HG03354 (cell line): ENCODE results near the gene TBC1D24.
"Not testable (repeated sequence)": the region's sequence is repeated elsewhere in the genome, so short reads cannot be mapped to it uniquely, and the experiment has no call there.

Experiments
- ATAC-seq: cut with Tn5 transposase; IDR thresholded peaks from one replicate; pipeline ENCODE4 v1.9.1; 2021; ENCODE audit warnings: mild to moderate bottlenecking; ENCODE audit not compliant: unreplicated experiment, poor library complexity, severe bottlenecking

The TBC1D24 gene

DNA sequence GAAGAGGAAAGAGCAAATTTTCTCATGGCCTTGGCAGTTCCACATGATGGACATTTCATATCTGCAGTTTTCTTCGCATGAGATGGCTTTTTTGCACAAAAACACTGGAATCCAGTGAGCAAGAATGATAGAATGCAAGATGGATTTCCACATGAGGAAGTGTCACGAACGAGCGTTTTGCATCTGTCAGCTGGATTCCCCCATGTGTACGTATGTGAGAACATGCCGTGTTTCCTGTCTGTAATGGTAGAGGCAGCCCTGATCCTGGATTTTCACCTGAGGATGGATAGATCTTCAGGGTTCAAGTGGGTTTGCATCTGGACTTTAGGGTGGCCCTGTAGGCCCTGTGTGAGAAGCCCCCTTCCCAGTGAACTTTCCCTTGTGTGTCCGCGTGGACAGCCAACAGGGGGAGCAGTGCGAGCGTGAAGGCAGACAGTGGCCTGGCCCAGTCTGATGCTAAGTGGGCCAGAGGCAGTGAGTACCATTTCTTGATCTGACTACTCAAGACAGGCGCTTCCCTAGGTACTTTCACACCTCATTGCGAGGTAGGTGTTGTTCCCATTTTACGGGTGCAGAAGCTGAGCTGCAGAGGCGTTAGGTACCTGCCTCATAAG is 65.0 kb downstream of the TBC1D24 start:
- not testable (repeated sequence) for ATAC-seq

DNA sequence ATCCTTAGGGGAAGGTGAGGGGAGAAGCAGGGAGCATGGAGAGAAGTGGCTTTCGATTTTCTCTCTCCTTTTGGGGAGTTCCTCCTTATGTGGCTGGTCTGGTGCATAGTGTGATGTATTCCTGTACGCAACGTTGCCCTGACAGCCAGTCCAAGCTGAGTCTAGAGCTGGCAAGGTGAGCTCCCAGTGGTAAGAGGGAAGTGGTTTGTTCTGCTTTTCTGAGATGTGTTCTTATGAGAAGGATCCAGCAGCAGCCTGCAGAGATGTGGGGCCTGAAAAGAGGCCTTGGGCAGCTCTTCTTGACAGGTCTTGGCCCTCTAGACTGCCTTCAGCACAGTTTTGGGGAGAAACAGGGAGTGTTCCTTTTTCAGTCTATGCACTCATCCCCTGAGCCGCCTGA is 66.0 kb downstream of the TBC1D24 start:
- not testable (repeated sequence) for ATAC-seq

DNA sequence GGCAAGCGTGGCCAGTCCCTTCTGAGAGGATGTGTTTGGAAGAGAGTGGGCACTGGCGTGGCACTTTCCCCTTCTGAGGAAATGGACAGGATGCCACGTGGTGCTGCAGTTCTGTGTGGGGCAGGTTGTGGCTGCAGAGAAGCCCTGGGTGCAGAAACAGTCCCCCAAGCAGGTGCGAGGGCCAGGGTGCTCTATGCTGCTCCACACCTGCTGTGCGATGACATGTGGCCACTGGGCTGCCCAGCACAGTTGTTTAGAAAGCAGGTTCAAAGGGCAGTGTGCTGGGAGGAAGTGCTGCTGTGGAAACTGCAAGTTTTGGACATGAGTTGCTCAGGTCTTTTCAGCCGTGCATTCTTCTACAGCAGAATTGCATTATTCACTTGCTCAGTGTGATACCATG is 66.5 kb downstream of the TBC1D24 start:
- ATAC-seq: not testable (repeated sequence)

DNA sequence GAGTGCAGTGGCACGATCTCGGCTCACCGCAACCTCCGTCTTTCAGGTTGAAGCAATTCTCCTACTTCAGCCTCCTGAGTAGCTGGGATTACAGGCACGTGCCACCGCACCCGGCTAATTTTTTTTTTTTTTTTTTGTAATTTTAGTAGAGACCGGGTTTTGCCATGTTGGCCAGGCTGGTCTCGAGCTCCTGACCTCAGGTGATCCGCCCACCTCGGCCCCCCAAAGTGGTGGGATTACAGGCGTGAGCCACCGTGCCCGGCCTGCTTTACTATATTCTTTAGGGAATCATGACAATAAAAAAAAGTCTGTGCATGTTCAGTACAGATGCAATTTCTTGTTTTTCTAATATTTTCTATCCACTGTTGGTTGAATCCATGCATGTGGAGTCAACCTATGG is 68.8 kb downstream of the TBC1D24 start:
- not testable (repeated sequence) for ATAC-seq

DNA sequence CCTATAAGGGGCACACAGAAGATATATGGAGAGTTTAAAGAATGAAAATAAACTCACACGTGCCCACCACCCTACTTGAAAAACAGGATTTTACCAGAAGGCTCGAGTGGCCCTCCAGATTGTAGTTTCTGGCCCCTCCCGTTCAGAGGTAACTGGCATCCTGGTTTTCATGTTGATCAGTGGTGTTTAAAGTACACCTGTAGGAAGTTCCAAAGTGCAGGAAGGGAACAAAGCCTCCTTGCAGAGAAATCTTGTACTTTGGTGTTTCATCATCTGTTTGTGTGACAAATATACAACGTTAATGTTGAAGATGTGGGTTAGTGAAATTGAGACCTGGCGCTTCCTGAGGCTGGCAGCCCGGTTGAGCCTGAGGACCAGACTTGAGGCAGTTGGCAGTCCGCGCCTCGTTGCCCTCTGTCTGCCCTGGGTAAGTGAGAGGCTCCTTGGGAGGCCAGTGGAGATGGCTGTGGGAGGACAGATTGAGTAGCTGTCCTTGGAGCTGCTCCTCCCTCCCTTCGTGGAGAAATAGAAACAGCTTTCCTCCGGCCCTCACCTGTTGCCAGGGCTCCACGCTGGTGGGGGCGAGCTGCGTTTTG is 75.5 kb downstream of the TBC1D24 start:
- not testable (repeated sequence) for ATAC-seq

DNA sequence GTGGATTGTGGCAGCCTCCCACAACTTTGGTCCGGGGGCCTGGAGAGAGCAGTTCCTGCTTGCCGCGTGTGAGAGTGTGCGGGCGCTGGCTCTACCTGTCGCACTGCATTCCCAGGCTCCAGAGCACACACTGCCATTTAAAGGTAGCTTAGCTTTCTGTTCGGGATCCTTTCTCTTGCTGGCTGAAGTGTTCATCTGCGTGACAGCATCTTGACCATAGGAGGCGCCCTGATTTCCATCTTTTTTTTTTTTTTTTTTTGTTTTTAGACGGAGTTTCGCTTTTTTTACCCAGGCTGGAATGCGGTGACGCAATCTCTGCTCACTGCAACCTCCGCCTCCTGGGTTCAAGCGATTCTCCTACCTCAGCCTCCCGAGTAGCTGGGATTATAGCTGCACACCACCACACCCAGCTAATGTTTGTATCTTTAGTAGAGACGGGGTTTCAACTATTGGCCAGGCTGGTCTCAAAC is 76.5 kb downstream of the TBC1D24 start:
- ATAC-seq: not testable (repeated sequence)

DNA sequence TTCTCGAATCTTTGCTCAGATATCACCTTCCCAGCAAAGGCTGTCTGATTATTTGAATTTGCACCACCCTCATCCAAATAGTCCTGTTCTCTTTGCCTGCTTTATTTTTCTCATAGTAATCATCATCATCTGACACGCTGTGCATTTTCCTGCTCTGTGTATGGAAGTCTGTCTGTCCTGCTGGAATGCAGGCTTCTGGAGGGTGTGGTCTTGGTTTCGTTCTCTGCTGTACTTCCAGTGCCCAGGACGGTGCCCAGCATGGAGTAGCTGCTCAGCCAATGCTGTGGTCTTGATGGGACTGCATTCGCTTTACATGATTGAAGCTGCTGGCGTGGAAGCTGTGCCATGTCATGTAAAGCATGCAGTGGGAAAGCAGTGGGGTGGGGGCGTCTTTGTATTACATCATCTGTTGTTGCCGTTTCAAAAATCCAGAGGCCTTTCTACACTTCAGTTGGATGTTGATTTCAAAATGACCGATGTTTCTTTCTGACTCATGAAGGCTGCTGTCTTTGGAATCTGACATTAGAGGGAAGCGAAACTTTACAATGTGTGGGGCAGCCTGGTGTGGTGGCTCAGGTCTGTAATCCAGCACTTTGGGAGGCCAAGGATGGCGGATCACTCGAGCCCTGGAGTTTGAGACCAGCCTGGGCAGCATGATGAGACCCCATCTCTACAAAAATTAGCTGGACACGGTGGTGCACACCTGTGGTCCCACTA is 79.9 kb downstream of the TBC1D24 start:
- ATAC-seq: not testable (repeated sequence)
